Activated CD4-positive, alpha-beta T cell treated with anti-CD3 and anti-CD28 coated beads, Interleukin-10, Interleukin-2, amounts not matched to agents 100 ng/mL and 50 ng/mL, durations not matched to agents 16 hours and 8 hours (primary cell): ENCODE measurements around the gene ENTPD8.

Source experiments
- DNase-seq: peaks from one replicate; pipeline ENCODE4 v3.0.0-alpha.2; 2020

Gene ENTPD8, protein sequence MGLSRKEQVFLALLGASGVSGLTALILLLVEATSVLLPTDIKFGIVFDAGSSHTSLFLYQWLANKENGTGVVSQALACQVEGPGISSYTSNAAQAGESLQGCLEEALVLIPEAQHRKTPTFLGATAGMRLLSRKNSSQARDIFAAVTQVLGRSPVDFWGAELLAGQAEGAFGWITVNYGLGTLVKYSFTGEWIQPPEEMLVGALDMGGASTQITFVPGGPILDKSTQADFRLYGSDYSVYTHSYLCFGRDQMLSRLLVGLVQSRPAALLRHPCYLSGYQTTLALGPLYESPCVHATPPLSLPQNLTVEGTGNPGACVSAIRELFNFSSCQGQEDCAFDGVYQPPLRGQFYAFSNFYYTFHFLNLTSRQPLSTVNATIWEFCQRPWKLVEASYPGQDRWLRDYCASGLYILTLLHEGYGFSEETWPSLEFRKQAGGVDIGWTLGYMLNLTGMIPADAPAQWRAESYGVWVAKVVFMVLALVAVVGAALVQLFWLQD

DNA sequence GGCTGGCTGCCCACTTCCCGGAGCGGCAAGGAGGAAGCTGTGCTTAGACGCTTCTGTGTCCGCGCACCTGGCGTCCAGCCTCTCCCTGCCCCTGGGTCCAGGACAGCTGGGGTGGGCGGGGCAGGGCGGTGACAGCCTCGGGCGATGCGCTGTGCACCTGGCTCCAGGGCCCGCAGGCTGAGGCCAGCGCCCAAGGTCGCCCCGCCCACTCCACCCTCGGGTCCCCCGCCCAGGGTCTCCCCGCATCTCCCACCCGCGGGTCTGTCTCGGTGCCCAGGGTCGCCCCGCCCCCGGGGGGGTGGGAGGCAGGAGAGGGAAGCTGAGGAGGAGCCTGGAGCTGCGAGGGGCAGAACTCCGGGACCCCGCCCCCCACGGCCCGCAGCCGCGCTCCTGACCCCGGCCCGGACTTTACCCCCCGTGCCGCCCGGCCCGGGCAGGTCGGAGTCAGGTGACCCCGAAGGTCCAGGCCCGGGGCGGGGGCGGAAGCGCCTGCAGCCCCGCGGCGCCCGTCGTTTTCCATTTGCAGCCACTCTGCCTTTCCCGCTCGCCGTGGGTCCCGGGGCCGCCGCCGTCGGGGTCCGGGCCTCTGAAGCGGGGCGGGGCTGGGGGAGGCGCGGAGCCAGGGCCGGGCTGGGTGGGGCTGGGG, at the start of gene ENTPD8:
Gene ENTPD8, minus strand, starts transcription at position 69 of the 646 bp plus-strand sequence. CDS start 3,072 bp downstream, outside the sequence.
- DNase-seq: no peak

DNA sequence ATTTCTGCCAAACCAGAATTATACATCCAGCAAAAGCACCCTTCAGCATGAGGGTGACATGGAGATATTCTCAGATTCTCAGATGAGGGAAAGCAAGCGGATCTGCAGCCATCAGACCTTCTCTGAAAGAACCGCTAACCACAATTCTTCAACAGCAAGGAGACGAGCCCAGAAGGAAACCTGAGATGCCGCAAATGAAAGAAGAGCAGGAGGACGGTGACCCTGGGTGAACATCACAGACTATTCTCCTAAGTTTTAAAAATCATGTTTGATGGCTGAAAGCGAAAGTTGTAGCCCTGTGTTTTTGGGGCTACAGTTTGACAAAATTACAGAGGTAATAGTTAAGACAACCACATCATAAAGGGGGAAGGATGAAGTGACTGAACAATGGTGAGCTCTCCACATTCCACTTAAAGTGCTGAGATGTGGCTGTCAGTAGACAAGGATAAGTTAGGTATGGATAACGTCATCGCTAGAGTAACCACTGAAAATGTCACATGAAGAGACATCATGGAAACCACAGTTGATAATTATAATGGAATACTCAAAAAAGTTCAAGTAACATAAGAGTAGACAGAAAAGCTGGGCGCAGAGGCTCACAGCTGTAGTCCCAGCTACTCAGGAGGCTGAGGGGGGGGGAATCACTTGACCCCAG, 49.5 kb upstream of the ENTPD8 start:
- DNase-seq: no peak

- DNase-seq: no peak
Observed at GRCh38 chr9:137488906-137489305, 47.7 kb upstream of the ENTPD8 start.

DNA sequence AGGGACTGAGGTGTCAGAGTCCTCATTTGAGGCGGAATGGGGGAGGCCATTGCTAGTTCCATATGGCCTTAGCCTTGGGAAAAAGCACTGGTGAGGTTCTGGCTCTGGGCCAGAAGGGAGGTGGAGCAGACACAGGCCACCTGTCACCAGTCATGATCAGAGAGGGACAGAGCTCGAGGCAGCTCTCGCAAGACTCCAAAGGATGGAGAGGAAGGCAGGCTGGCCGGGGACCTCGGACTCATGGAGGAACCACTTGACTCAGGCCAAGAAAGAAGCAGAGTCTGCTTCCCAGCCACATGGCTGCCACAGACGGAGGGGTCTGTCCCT, 47.1 kb upstream of the ENTPD8 start:
- no peak for DNase-seq

DNA sequence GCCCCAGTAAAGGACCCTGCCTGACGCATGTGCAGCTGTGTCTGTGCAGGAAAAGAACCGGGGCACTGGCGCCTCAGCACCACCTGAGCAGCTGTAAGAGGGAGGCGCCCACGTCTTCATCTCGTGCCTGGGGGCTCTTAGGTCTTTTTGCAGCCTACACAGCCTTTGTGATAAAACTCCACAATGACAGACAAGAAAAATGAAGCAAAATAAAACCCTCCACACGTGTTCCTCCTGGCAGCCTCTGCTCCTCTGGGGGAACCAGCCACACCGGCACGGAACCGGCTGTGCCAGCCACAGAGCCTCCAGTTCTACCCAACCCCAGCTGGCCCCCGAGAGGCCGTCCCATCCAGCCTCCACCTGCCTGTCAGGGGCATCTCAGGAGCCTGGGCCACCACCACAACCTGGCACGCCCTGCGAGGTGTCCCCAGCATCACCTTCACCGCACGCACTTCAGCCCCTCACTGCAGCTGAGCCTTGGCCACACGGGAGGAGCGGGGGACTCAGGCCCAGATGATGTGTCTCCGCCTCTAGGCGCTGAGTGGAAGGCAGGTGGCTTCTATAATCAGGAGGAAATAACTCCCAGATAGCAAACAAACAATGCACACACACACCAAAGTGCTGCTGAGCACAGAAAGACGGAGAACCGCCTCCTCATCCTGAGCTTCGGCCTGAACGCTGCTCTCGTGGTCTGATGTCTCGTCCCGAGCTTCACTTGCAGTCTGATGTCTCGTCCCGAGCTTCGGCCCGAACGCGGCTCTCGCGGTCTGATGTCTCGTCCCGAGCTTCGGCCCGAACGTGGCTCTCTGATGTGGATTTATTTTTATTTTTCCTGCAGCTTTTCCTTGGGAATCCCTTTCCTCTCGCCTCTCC, 46.5 kb upstream of the ENTPD8 start:
- no peak for DNase-seq

GRCh38 chr9:137486545-137487453, 45.6 kb upstream of the ENTPD8 start:
- DNase-seq: no peak

DNA sequence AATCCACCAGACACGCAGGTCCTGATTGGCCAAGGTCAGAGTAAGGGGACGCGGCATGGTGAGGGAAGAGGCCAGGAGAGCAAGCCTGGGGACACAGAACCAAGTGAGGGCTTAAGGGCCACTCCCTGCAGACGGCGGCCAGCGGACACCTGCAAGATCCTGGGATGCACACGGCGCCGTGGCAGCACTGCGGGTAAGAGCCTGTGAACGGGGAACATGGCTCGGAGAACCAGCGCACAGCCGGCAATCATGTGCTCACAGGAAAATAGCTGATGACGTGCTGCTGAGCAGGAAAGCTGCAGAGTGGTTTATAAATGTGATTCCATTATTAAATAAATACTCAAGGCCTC, 45.0 kb upstream of the ENTPD8 start:
- no peak for DNase-seq

- no peak for DNase-seq
Observed at GRCh38 chr9:137485343-137486140, 44.4 kb upstream of the ENTPD8 start.

GRCh38 chr9:137484551-137485315, 43.6 kb upstream of the ENTPD8 start:
- no peak for DNase-seq

GRCh38 chr9:137482094-137482781, 41.1 kb upstream of the ENTPD8 start:
- no peak for DNase-seq

- DNase-seq: no peak
Observed at GRCh38 chr9:137480686-137481683, 39.8 kb upstream of the ENTPD8 start.

DNA sequence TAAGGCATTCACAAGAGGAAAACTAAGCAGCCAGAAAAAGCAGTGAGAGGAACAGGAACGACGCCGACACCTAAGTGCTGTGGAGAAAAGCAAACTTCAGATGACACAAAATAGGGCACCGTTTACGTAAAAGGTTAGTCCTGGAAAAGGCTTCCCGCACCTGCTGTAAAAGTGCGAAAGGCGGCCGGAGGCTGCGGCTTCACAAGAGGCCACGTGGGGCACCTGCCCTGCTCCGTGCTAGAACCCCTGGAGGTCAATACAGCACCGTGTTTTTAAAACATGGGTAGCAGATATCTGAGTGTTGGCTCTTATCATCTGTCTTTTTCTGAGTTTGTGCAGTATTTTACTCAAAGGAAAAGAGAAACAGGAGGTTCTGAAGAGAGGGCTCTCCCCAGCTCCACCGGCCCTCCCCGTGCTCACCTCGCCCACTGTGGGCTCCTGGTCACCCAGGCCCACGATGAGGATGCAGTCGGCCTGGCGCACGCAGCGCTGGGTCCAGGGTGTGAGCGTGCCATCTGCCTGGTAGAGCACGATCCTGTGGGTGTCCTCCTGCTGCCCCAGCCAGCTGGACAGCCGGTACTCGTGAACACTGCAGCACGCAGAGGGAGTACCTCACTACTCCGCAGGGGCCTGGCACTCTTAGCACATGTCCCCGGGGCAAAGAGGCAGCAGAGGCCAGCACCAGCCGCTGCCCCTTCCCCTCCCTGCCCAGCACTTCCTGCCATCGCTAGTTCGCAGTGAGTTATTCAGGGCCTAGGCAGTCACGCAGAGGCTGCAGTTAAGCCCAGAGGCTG, 38.9 kb upstream of the ENTPD8 start:
- DNase-seq: no peak

GRCh38 chr9:137478962-137479861, 38.1 kb upstream of the ENTPD8 start:
- no peak for DNase-seq

GRCh38 chr9:137478613-137478961, 37.4 kb upstream of the ENTPD8 start:
- no peak for DNase-seq

DNA sequence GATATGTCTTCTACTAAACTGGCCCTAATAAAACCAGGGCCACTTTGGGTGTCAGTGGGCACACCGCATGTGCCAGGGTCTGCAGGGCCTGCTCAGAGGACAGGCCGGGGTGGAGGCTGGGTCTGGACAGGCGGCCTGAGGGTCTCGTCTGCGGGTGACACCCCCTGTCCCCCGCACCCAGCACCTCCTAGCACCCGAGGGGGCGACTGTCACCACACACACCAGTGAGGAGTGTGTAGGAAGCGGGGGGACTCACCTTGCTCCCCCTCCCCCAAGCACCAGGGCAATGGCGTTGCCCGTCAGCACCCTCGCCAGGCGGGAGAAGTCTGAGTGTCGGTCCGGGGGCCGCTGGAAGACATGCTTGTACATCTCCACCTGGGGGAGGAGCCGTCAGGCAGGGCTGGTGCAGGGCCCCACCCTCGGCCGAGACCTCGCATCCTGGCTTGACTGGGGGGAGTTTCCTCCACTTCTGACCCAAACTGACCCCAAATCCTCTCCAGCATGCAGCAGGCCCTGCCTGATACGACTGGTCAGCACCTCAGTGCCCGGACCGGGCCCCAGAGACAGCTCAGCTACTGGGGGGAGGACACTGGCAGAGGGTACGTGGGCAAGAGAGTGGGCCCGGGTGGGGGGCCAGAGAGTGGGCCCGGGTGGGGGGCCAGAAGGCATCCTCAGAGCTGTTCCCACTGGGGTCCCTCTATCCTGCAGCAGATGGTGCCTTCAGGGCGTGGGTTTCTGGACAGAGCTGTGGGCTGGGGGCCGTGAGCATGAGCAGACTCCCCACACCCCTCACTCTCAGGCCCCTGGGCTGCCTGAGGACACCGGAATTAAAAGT, 36.8 kb upstream of the ENTPD8 start:
- DNase-seq: no peak
